Inflammatory macrophage treated with lipopolysaccharide for 4 hours (primary cell): ENCODE results near the gene TLE2.
A peak's percentile ranks its signal among the peaks of the same experiment; 100 is the strongest.
"Not testable (repeated sequence)": the region's sequence is repeated elsewhere in the genome, so short reads cannot be mapped to it uniquely, and the experiment has no call there.

Experiments
- DNase-seq: peaks from one replicate; pipeline ENCODE4 v3.0.0-alpha.2; 2020

The TLE2 gene

GRCh38 chr19:2981898-2982297 is 47.2 kb downstream of the TLE2 start:
- no peak for DNase-seq

- no peak for DNase-seq
These were observed 50.3 kb downstream of the TLE2 start for GRCh38 chr19:2978772-2979171.

- no peak for DNase-seq
These were observed 50.8 kb downstream of the TLE2 start for GRCh38 chr19:2978166-2978767.

GRCh38 chr19:2977746-2978138 is 51.3 kb downstream of the TLE2 start:
- no peak for DNase-seq

- DNase-seq, result peak; percentile 94
These were observed 51.9 kb downstream of the TLE2 start, which contains the start of gene TLE6 for GRCh38 chr19:2977001-2977745. TSS of gene TLE6 (plus strand) at chr19:2977564. CDS start at chr19:2978234, 670 bp downstream.

GRCh38 chr19:2976609-2977000 is 52.5 kb downstream of the TLE2 start:
- DNase-seq, result no peak

GRCh38 chr19:2974342-2975041 is 54.6 kb downstream of the TLE2 start:
- peak; percentile 86 for DNase-seq

GRCh38 chr19:2973229-2973628 is 55.9 kb downstream of the TLE2 start:
- DNase-seq, result no peak

GRCh38 chr19:2970201-2970835 is 58.8 kb downstream of the TLE2 start:
- no peak for DNase-seq

- no peak for DNase-seq
These were observed 60.0 kb downstream of the TLE2 start for GRCh38 chr19:2969104-2969504.

- DNase-seq, result no peak
These were observed 61.1 kb downstream of the TLE2 start for GRCh38 chr19:2967972-2968371.

GRCh38 chr19:2964874-2965273 is 64.2 kb downstream of the TLE2 start:
- DNase-seq, result no peak

- not testable (repeated sequence) for DNase-seq
These were observed 65.4 kb downstream of the TLE2 start for GRCh38 chr19:2963631-2964030.

GRCh38 chr19:2963122-2963521 is 66.0 kb downstream of the TLE2 start:
- DNase-seq, result no peak

GRCh38 chr19:2962018-2962670 is 66.9 kb downstream of the TLE2 start:
- peak; percentile 78 for DNase-seq

- no peak for DNase-seq
These were observed 69.0 kb downstream of the TLE2 start for GRCh38 chr19:2960120-2960519.

- no peak for DNase-seq
These were observed 71.9 kb downstream of the TLE2 start for GRCh38 chr19:2957160-2957559.

- DNase-seq, result no peak
These were observed 76.1 kb downstream of the TLE2 start for GRCh38 chr19:2952953-2953481.

- peak; percentile 100 for DNase-seq
These were observed 78.6 kb downstream of the TLE2 start for GRCh38 chr19:2950286-2951124.

- peak; percentile 35 for DNase-seq
These were observed 79.2 kb downstream of the TLE2 start for GRCh38 chr19:2949939-2950285.
